Peyer's patch (tissue), 4 donors: ENCODE measurements around the gene TUBGCP2.
A peak's percentile ranks its signal among the peaks of the same experiment; 100 is the strongest.

ENCODE experiments used
- POLR2A ChIP-seq, 2 donors: fragments of 450-650 bp; IDR thresholded peaks; one replicate each; pipeline ENCODE4 v1.5.1; 2017; ENCODE audit warnings: antibody characterized with exemption in 2 of 2, mild to moderate bottlenecking in 2 of 2, moderate library complexity in 2 of 2
- TF ChIP-seq, protein P1 (sequence below), 6 experiments: fragments of 450-650 bp in 4 of 6; fragments of 200-600 bp in 2 of 6; sonication (generic) in 1 of 6; IDR thresholded peaks; one replicate each; pipeline ENCODE4 v1.5.1; 2017 to 2019; ENCODE audit warnings: antibody characterized with exemption in 6 of 6, mild to moderate bottlenecking in 3 of 6, moderate library complexity in 1 of 6

- TF ChIP-seq, protein P1, sequence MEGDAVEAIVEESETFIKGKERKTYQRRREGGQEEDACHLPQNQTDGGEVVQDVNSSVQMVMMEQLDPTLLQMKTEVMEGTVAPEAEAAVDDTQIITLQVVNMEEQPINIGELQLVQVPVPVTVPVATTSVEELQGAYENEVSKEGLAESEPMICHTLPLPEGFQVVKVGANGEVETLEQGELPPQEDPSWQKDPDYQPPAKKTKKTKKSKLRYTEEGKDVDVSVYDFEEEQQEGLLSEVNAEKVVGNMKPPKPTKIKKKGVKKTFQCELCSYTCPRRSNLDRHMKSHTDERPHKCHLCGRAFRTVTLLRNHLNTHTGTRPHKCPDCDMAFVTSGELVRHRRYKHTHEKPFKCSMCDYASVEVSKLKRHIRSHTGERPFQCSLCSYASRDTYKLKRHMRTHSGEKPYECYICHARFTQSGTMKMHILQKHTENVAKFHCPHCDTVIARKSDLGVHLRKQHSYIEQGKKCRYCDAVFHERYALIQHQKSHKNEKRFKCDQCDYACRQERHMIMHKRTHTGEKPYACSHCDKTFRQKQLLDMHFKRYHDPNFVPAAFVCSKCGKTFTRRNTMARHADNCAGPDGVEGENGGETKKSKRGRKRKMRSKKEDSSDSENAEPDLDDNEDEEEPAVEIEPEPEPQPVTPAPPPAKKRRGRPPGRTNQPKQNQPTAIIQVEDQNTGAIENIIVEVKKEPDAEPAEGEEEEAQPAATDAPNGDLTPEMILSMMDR (IDR thresholded peaks at IDR 0.05), result peak in 1 of 6 experiments; percentile 17
- no peak for TF ChIP-seq POLR2A (IDR thresholded peaks at IDR 0.05)
These were observed 33.0 kb downstream of the TUBGCP2 start for GRCh38 chr10:133275684-133276092.
